Activated T-cell treated with anti-CD3 and anti-CD28 coated beads, Interleukin-2, amount 50 U/mL, for 24 hours (primary cell): ENCODE results near the gene ONECUT3.
"Not testable (repeated sequence)": the region's sequence is repeated elsewhere in the genome, so short reads cannot be mapped to it uniquely, and the experiment has no call there.

ENCODE experiments used
- DNase-seq: peaks from one replicate; pipeline ENCODE4 v3.0.0-alpha.2; 2020
- H3K27ac Mint-ChIP-seq: 2 replicates; pipeline ENCODE4 v1.8.0; 2020; ENCODE audit warnings: mild to moderate bottlenecking, mixed read lengths
- H3K27me3 Mint-ChIP-seq: 2 replicates; pipeline ENCODE4 v1.8.0; 2020; ENCODE audit warnings: mixed read lengths
- H3K36me3 Mint-ChIP-seq: 2 replicates; pipeline ENCODE4 v1.8.0; 2020; ENCODE audit warnings: low read depth, mixed read lengths
- H3K4me1 Mint-ChIP-seq: 2 replicates; pipeline ENCODE4 v1.8.0; 2020; ENCODE audit warnings: low read depth, mixed read lengths
- H3K4me3 Mint-ChIP-seq: 2 replicates; pipeline ENCODE4 v1.8.0; 2020; ENCODE audit warnings: mild to moderate bottlenecking, moderate library complexity, mixed read lengths
- H3K9me3 Mint-ChIP-seq: 2 replicates; pipeline ENCODE4 v1.8.0; 2020; ENCODE audit warnings: mixed read lengths

ONECUT3 gene

GRCh38 chr19:1756705-1757465 is 3.6 kb downstream of the ONECUT3 start:
- Mint-ChIP-seq H3K4me3 (no peak overlapping the region), H3K27ac (peak overlapping the region; percentile 66), H3K9me3 (no peaks in the 10 kb centered on the region), H3K36me3 (no peaks in the 10 kb centered on the region), H3K4me1 (peaks cover 11% of the 10 kb centered on the region), H3K27me3 (peaks cover 81% of the 10 kb centered on the region)
- no peak for DNase-seq

GRCh38 chr19:1757468-1758230 is 4.3 kb downstream of the ONECUT3 start:
- no peak overlapping the region for H3K4me3 Mint-ChIP-seq
- no peaks in the 10 kb centered on the region for H3K36me3 Mint-ChIP-seq
- no peaks in the 10 kb centered on the region for H3K9me3 Mint-ChIP-seq
- H3K4me1 Mint-ChIP-seq: peaks cover 11% of the 10 kb centered on the region
- H3K27ac Mint-ChIP-seq: no peak overlapping the region
- DNase-seq: no peak
- peaks cover 80% of the 10 kb centered on the region for H3K27me3 Mint-ChIP-seq

- no peak overlapping the region for H3K4me3 Mint-ChIP-seq
- no peaks in the 10 kb centered on the region for H3K36me3 Mint-ChIP-seq
- H3K27me3 Mint-ChIP-seq: peaks cover 79% of the 10 kb centered on the region
- peaks cover 11% of the 10 kb centered on the region for H3K4me1 Mint-ChIP-seq
- DNase-seq: no peak
- H3K27ac Mint-ChIP-seq: no peak overlapping the region
- H3K9me3 Mint-ChIP-seq: no peaks in the 10 kb centered on the region
These were observed 4.9 kb downstream of the ONECUT3 start for GRCh38 chr19:1758231-1758577.

- peaks cover 90% of the 10 kb centered on the region for H3K27me3 Mint-ChIP-seq
- H3K9me3 Mint-ChIP-seq: no peaks in the 10 kb centered on the region
- no peak overlapping the region for H3K27ac Mint-ChIP-seq
- no peak for DNase-seq
- H3K4me1 Mint-ChIP-seq: peaks cover 11% of the 10 kb centered on the region
- H3K36me3 Mint-ChIP-seq: no peaks in the 10 kb centered on the region
- H3K4me3 Mint-ChIP-seq: no peak overlapping the region
These were observed 5.9 kb downstream of the ONECUT3 start for GRCh38 chr19:1758959-1759903.

- Mint-ChIP-seq H3K9me3 (no peaks in the 10 kb centered on the region), H3K27me3 (peaks cover 93% of the 10 kb centered on the region), H3K27ac (no peak overlapping the region), H3K4me3 (no peak overlapping the region), H3K4me1 (peaks cover 9% of the 10 kb centered on the region), H3K36me3 (no peaks in the 10 kb centered on the region)
- DNase-seq: no peak
These were observed 6.7 kb downstream of the ONECUT3 start for GRCh38 chr19:1760020-1760419.

- not testable (repeated sequence) for H3K4me1 Mint-ChIP-seq, H3K9me3 Mint-ChIP-seq, DNase-seq, H3K27ac Mint-ChIP-seq, H3K36me3 Mint-ChIP-seq, H3K4me3 Mint-ChIP-seq
- H3K27me3 Mint-ChIP-seq: peaks cover 94% of the 10 kb centered on the region
These were observed 7.7 kb downstream of the ONECUT3 start for GRCh38 chr19:1760786-1761527.

- no peak overlapping the region for H3K27ac Mint-ChIP-seq
- H3K36me3 Mint-ChIP-seq: no peaks in the 10 kb centered on the region
- H3K4me3 Mint-ChIP-seq: no peak overlapping the region
- H3K4me1 Mint-ChIP-seq: peaks cover 5% of the 10 kb centered on the region
- H3K27me3 Mint-ChIP-seq: peaks cover 94% of the 10 kb centered on the region
- no peak for DNase-seq
- no peaks in the 10 kb centered on the region for H3K9me3 Mint-ChIP-seq
These were observed 8.4 kb downstream of the ONECUT3 start for GRCh38 chr19:1761528-1762242.

GRCh38 chr19:1762243-1763117 is 9.2 kb downstream of the ONECUT3 start:
- peaks cover 94% of the 10 kb centered on the region for H3K27me3 Mint-ChIP-seq
- no peak overlapping the region for H3K27ac Mint-ChIP-seq
- H3K36me3 Mint-ChIP-seq: no peaks in the 10 kb centered on the region

GRCh38 chr19:1763648-1764639 is 10.6 kb downstream of the ONECUT3 start:
- Mint-ChIP-seq H3K4me1 (peaks cover 2% of the 10 kb centered on the region), H3K36me3 (no peaks in the 10 kb centered on the region), H3K27me3 (peaks cover 93% of the 10 kb centered on the region), H3K27ac (no peak overlapping the region), H3K4me3 (no peak overlapping the region), H3K9me3 (no peaks in the 10 kb centered on the region)
- DNase-seq: no peak

More at GRCh38 chr19:1762243-1763117, 9.2 kb downstream of the ONECUT3 start:
- DNase-seq: no peak
- H3K9me3 Mint-ChIP-seq: no peaks in the 10 kb centered on the region
- no peak overlapping the region for H3K4me3 Mint-ChIP-seq
- H3K4me1 Mint-ChIP-seq: peaks cover 2% of the 10 kb centered on the region

GRCh38 chr19:1764729-1765128 is 11.4 kb downstream of the ONECUT3 start:
- H3K27me3 Mint-ChIP-seq: peaks cover 92% of the 10 kb centered on the region
- no peaks in the 10 kb centered on the region for H3K9me3 Mint-ChIP-seq
- H3K27ac Mint-ChIP-seq: no peak overlapping the region
- DNase-seq: no peak
- H3K4me3 Mint-ChIP-seq: no peak overlapping the region
- no peaks in the 10 kb centered on the region for H3K36me3 Mint-ChIP-seq
- H3K4me1 Mint-ChIP-seq: peaks cover 2% of the 10 kb centered on the region

GRCh38 chr19:1765232-1765903 is 12.1 kb downstream of the ONECUT3 start:
- H3K9me3 Mint-ChIP-seq: peaks cover 2% of the 10 kb centered on the region
- no peak overlapping the region for H3K4me3 Mint-ChIP-seq
- H3K27ac Mint-ChIP-seq: no peak overlapping the region
- H3K36me3 Mint-ChIP-seq: no peaks in the 10 kb centered on the region
- peaks cover 92% of the 10 kb centered on the region for H3K27me3 Mint-ChIP-seq
- no peak for DNase-seq
- H3K4me1 Mint-ChIP-seq: peaks cover 2% of the 10 kb centered on the region
